ENCODE results near the gene NUDT1. TPM values are rescaled to one million over a fixed set of nuclear protein-coding genes. Genes with fewer than 3 reads are reported as not detected.

The NUDT1 gene
- total RNA-seq (23.9 and 26.0 TPM in 2 replicates), polyA plus RNA-seq (22.9 and 25.9 TPM in 2 replicates), polyA minus RNA-seq (8.4 and 8.5 TPM in 2 replicates), Bru-seq, nascent RNA (percentile 36 among the genes with signal in this experiment), BruChase-seq, experiment 1, labeled RNA remaining after a 6-hour chase (percentile 45 among the genes with signal in this experiment), BruChase-seq, experiment 2, labeled RNA remaining after a 2-hour chase (percentile 31 among the genes with signal in this experiment)
- polyA plus RNA-seq (2011; cell fraction: cytosol; rRNA removed) = 25.7 and 26.2 TPM in 2 replicates
- polyA plus RNA-seq (2011; cell fraction: nucleus; rRNA removed) = 10.5 and 10.6 TPM in 2 replicates
- polyA plus RNA-seq (2012) = 19.9 and 31.0 TPM in 2 replicates
- polyA minus RNA-seq (2011; cell fraction: cytosol; rRNA and poly(A)+ RNA removed) = 16.8 TPM
- polyA minus RNA-seq (2011; cell fraction: nucleus; rRNA and poly(A)+ RNA removed) = 0.77 and 4.4 TPM in 2 replicates
- long read RNA-seq, transcript NUDT1-201 (4 exons, 698 nt) = minor isoform, 6 of 71 reads
- long read RNA-seq, transcript NUDT1-203 (4 exons, 662 nt) = minor isoform, 21 of 71 reads
- long read RNA-seq, transcript NUDT1-206 (3 exons, 714 nt) = major isoform, 34 of 71 reads
- long read RNA-seq, partial matches to known transcripts = 3 of 71 reads
- long read RNA-seq, other reads (novel, unspliced or antisense) = 5 of 71 reads

GRCh38 chr7:2241580-2242540 lies at the start of gene NUDT1, which contains the start of gene MRM2:
Gene NUDT1, plus strand, starts transcription at chr7:2242226. Its CDS starts 2,349 bp downstream, at chr7:2244575.
Gene MRM2, minus strand, starts transcription at chr7:2242205. Its CDS starts 36 bp downstream, at chr7:2242169.
- Histone ChIP-seq H3K4me2 (ENCODE audit: insufficient read depth, low read length) (peak within 1 kb of the TSS; percentile 75), H3K27me3 (ENCODE audit: control insufficient read depth in 2 of 2, insufficient read depth in 2 of 2, low read length in 2 of 2) (no peaks in the 10 kb centered on the region), H3K4me3 (replicated peaks in 1 of 3; ENCODE audit: insufficient read depth in 1 of 3, low read depth in 1 of 3, low read length in 3 of 3) (peak within 1 kb of the TSS; percentile 61 to 99 (median 67)), H3K9ac (replicated peaks; ENCODE audit: extremely low read depth, insufficient read depth, low read length) (peak within 1 kb of the TSS; percentile 61), H3K36me3 (ENCODE audit: control insufficient read depth in 2 of 2, extremely low read depth in 1 of 2, insufficient read depth in 2 of 2, low read length in 2 of 2) (peaks cover 3 to 16% of the 10 kb centered on the region in 2 experiments), H3K4me1 (ENCODE audit: control insufficient read depth, extremely low read depth, insufficient read depth, low read length) (peaks cover 6% of the 10 kb centered on the region), H3K27ac (ENCODE audit: insufficient read depth, low read depth, low read length) (peak within 1 kb of the TSS; percentile 19), H3K9me1 (replicated peaks; ENCODE audit: control insufficient read depth, extremely low read depth, insufficient read depth, low read length) (no peaks in the 10 kb centered on the region), H3K79me2 (ENCODE audit: control insufficient read depth, insufficient read depth, low read length) (peaks cover 15% of the 10 kb centered on the region), H4K20me1 (replicated peaks; ENCODE audit: control insufficient read depth, extremely low read depth, insufficient read depth, low read length) (no peaks in the 10 kb centered on the region), H2AFZ (ENCODE audit: low read depth, low read length) (peak within 1 kb of the TSS; percentile 77), H3K9me3 (replicated peaks; ENCODE audit: control insufficient read depth, insufficient read depth, low read length) (no peaks in the 10 kb centered on the region)
- no TSS peak for BruUV-seq (replicated peaks)
- dilution Hi-C loops (cut with MboI; ENCODE audit: extremely low pct_ligation_motif_present, low sequenced_read_pairs) (no loop called here), intact Hi-C loops (cut with micrococcal nuclease) (loop anchor here (1.0 kb wide), 1 partner anchor 10 kb away; the partner anchor contains the start of gene MAD1L1)
- ChIA-PET POLR2A (interaction anchor here (0.6 to 1.1 kb wide), 3 partner anchors 10 to 112 kb away, joined by 3 to 9 read pairs (median 4); partner anchors contain the start of gene EIF3B), CTCF (interaction anchor here (0.6 to 1.9 kb wide), 6 partner anchors 9 to 661 kb away, joined by 3 to 11 read pairs (median 4); partner anchors contain the start of gene MAD1L1)
- DNase-seq (ENCODE audit: low read depth, low spot score) (peak; percentile 65), FAIRE-seq (peak; percentile 60)
- no peak for TF ChIP-seq JUN (IDR thresholded peaks at IDR 0.05; ENCODE audit: borderline replicate concordance, insufficient read depth, insufficient read length, low read depth)
- TF ChIP-seq POLR2A (IDR thresholded peaks at IDR 0.05; ENCODE audit: low read depth, low read length) = peak; percentile 79
- TF ChIP-seq POLR2AphosphoS5 (IDR thresholded peaks at IDR 0.05; ENCODE audit: insufficient read depth, low read depth, low read length) = peak; percentile 97

Data from endothelial cell of umbilical vein (primary cell).